Stimulated activated CD4-positive, alpha-beta T cell treated with anti-CD3 and anti-CD28 coated beads, TNF-alpha, amount 100 ng/mL, for 48 hours (primary cell): ENCODE results near the gene PPP4C.
"Not testable (repeated sequence)": the region's sequence is repeated elsewhere in the genome, so short reads cannot be mapped to it uniquely, and the experiment has no call there.

Experiments used
- DNase-seq, 3 donors: peaks; one replicate each; pipeline ENCODE4 v3.0.0-alpha.2; 2020; ENCODE audit warnings: low read depth in 3 of 3

The PPP4C gene

DNA sequence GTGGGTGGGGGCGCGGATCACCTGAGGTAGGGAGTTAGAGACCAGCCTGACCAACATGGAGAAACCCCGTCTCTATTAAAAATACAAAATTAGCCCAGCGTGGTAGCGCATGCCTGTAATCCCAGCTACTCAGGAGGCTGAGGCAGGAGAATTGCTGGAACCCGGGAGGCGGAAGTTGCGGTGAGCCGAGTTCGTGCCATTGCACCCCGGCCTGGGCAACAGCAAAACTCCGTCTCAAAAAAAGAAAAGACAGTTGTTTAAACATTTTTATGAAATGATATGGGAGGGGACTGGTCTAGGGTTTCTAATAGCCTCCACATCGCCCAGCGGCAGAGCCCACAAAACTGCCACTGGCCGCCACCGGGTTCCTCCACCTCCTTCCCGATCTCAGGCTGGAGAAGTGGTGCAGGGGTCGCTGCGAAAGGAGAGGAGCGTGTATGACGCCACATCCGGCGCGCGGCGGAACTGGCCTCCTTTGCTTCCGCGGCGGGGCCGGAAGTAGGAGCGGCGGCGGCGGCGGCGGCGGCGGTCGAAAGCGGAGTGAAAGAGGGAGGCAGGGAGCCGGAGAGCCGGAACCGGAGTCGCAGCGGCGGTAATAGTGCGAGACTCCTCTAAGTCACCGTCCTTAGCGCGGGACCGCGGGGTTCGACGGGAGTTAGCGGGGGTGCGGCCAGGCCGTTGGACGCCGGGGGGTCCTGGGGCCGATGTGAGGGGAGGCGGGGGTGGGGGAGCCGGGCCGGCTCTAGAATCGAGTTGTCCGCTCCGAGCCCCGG is at the start of gene PPP4C:
PPP4C (plus strand) TSS at position 492 of the 773 bp plus-strand sequence. CDS start 384 bp downstream, outside the sequence.
- DNase-seq: peak; percentile 71 to 90 (median 86)

DNA sequence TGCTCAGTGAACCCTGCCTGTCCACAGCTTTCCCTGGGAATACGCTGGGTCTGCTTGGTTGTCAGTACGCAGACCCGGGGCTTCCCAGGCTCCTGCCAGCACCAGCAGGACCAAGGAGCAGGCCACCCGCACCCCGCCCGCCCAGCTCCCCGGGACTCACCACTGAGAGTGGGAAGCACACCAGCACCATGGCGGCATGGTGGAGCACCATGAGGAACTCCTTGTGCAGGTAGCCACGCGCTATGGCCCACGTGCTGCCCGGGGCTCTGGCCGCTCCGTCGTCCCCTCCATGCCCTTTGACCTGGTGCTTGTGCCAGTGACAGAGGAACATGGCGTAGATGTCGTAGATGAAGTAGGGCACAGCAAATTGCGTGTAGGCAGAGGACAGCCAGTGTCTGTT is 49.3 kb upstream of the PPP4C start:
- DNase-seq: no peak

DNA sequence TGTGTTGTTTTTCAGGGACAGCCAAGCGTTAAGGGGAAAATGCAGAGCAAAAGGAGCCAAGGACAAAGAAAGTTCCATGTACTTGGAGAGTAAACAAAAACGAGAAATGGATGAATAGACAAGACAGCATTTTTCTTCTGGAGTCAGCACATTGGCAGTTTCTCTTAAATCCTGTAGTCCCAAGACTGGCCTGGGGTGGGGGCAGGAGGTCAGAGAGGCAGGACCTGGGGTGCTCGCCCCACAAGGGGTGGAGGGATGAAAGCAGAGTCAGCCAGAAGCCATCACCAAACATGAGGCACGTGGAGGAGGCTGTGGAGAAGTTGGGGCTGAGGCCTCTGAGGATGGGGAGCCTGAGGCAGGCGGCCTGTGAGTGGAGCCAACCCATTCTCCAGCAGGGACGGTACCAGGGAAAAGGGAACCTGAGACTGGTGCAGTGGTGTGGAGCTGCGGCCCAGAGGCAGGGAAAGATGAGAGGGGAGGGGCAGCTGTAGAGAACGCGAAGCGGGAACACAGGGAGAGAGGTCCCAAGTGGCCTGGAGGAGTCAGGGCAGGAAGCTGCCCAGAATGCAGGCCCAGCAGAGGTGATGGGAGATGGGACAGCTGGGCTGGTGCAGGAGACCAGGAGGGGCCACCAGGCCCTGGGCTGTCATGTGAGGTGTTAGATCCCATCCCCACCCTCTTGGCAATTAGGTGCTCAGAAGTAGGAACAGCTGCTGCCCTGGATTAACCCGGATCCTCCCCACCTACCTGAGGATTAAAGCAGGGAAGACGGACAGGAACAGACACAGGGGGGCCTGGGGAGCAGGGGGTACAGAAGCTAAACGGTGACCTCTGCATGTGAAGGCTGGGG is 48.0 kb upstream of the PPP4C start:
- DNase-seq: no peak

DNA sequence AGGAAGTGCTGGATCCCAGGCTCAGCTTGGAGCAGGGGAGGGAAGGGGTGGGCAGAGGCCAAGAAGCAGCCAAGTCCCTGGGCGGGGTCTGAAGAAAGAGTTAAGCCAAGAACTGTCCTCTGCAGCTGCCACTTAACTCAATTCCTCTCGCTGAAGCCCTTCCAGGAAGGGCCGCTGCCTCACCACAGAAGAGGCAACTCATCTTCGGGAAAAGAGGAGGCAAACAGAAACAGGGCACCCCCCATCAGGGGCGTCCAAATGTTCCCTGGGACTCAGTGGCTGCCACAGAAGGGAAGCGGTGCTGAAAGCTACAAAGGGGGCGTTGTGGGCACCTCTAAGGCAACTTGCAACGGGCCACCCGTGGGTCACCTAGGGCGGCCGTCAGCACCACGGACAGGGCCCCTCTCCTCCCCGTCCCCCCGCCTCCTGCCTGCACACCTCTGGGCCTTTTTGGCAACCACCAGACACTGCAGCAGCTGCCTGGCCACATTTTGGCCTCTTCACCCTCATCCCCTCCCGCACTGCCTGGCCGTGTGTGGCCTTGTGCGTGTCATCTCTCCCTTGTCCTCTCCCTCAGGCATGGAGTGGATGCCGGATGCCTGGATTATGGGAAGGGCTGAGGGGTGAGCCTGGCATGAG is 47.2 kb upstream of the PPP4C start:
- DNase-seq: no peak

DNA sequence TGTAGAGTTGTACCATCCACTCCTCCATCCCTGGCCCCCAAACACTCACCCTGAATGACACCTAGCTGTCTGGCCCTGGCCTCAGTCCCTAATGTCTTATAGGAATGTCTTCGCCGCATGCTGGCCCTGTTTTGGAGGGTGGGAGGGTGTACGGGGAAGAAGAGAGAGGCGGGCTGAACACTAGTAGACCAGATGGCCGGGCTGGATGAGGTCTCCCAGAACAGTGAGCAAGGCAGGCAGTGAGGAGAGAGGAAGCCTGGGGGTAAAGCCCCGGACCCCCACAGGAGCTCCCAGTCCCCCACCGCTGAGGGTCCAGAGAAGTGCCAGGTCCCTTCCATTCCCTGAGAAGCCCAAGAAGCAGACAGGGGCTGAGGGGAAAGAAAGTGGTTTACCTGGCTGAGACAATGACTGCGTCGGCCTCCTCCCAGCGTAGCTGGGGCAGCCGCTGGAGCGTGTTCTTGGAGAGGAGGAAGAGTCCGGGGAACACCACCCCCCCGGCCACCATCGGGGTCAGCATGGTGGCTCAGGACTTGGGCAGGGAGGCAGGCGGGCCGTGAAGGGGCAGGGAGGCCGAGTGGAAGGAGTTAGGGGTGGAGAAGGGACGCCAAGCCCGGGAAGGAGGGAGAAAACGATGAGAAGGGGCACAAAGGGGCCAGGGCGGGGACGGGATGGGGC is 45.6 kb upstream of the PPP4C start:
- DNase-seq: no peak

DNA sequence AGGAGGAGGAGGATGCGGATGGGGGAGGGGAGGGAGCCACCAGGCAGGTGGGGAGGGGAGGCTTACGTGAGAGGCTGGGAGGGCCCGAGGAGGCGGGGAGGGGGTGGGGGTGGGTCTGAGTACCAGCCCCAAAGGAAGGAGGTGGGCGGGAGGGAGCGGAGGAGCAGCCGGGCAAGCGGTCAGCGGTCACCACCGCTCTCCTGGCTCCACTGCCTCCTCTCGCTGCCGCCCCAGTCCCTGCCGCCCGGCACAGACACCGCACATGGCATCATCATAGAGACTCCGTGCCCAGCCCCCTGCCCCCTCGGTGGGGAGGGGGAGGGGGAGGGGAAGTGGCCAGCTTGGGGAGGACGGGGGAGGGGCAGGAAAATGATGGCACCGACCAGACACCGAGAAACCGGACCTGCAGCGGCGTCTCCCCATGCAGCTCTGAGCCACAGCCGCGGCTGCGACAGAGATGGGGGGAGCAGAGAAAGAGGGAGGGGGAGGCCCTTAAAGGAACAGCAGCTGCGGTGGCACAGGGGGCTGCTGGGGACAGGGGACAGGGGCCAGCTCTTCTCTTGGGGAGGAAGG is 44.9 kb upstream of the PPP4C start, which contains the start of gene TLCD3B:
TLCD3B (minus strand) TSS at position 431 of the 573 bp plus-strand sequence. CDS start 744 bp downstream, outside the sequence.
- DNase-seq: no peak

DNA sequence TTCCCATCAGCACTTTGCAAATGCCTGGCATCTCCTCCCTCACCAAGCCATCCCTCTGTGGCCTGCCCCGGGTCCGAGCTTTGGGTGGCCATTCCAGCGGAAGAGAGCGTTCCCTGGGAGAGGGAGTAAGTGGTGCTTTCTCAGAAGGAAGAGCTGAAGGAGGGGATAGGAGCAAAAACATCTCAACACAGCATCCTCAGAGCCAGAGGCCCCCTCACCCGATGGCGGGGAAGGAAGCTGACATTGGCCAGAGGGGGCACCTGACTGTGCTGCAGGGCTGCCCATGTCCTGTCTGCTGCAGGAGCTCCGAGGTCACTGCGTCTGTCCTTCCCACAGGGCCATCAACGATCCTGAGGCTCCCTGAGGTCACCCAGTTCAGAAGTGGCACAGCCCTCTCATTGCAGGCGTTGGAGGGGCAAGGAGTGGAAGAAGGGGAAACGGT is 44.3 kb upstream of the PPP4C start:
- DNase-seq: no peak

DNA sequence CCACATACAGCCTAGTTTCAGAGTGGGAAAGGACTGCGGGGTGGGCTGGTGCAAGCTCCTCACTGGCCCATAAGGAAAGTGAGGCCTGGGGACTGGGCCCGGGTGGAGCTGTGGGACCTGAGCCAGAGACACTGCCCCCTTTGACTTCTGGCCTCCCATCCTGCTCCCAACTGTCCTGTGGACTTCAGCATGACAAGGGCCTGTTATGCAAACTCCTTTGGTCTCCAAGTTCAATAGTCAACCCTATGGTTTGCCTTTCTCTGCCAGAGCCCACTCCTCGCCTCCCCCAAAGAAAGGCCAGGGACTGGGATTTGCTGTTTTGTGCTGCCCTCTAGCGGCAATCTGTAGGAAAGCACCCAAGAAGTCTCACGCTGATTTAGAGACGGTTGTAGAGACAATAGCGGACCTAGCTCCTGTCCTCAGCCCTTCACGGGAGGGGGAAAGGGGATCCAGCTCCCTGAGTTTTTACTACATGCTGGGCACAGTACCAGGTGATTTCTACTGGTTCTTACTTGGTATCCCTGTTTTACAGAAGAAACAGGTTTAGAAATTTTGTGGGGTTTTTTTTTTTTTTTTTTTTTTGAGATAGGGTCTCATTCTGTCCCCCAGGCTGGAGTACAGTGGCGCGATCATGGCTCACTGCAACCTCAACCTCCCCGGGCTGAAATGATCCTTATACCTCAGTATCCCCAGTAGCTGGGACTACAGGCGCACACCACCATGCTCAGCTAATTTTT is 43.5 kb upstream of the PPP4C start:
- peak; percentile 48 to 54 (median 51) for DNase-seq

DNA sequence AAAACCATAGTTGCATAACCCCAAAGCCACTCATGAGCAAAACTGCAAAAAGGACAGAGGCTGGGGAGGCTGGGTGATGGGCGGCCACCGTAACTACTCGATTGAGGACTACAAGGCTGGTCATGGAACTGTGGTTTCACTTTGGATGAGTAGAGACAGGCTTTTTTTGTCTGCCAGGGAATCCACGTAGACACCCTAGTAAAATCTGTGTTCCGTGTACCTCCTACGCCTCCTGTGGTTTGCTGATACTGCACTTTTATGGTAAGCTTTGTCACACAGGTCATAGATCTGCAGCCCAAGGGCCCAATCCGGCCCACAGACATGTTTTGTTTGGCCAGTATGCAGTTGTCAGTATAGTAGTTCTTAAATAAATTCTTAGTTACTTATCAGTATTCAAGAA is 42.5 kb upstream of the PPP4C start:
- DNase-seq: no peak

DNA sequence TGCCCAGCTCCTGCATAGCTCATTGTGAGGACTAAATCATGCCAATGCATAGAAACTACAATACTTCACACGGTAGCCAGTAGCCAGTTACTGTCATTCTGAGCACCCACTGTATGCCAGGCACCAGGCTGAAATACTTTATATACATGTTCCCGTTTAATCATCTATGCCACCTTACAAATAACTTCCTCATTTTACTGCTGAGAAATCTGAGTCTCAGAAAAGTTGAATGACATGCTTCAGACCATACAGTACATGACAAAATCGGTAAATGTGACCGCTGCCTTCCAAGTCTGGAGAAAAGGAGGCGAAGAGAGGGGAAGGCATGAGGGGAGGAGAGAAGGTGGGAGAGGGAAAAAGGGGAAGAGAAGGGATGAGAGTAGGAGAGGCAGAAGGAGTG is 35.6 kb upstream of the PPP4C start:
- DNase-seq: no peak

DNA sequence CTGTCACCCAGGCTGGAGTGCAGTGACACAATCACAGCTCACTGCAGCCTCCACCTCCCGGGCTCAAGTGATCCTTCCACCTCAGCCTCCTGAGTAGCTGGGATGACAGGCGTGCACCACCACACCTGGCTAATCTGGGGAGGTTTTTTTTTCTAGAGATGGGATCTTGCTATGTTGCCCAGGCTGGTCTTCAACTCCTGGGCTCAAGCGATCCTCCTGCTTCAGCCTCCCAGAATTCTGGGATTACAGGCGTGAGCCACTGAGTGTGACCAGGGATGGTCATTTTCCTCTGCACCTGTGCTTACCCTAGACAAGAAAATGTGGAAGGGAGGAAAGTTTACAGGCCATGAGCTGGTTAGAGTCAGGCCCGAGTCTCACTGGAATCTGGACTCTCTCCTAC is 35.1 kb upstream of the PPP4C start:
- DNase-seq: not testable (repeated sequence)

DNA sequence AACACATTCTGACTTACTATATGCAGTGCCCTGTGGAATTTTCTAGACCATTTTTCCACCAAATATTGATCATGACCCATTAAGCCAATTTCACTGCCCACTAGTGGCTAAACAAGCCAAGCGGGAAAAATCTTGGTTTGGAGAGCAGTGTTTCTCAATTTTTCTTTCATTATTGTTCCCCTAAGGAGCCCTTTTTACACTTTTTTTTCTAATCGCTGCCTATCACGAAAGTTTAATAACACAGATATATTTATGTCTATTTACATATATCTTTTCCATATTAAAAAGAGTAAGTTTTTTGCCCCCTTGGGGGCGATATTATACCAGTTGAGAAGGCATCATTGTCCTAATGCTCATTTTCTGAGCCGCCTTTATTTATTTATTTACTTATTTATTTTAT is 34.0 kb upstream of the PPP4C start:
- DNase-seq: no peak

DNA sequence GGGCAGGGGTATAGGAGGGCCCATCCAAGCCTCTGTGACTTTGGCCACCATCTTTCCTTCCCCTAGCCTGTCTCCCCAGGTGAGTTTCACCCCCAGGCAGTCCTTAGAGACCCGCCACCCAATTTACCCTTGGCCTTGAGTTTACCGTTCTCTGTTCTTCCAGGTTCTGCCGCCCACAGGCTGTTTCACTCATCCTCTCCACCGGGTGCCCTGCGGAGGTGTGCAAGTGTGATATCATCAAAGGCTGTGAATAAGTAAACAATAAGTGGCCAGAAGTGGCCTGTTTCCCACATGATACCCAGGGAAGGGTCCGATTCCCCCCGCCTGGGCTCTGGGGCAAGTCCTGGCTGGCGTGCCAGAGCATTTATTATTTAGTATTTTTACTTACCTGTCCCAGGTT is 29.6 kb upstream of the PPP4C start:
- DNase-seq: no peak

DNA sequence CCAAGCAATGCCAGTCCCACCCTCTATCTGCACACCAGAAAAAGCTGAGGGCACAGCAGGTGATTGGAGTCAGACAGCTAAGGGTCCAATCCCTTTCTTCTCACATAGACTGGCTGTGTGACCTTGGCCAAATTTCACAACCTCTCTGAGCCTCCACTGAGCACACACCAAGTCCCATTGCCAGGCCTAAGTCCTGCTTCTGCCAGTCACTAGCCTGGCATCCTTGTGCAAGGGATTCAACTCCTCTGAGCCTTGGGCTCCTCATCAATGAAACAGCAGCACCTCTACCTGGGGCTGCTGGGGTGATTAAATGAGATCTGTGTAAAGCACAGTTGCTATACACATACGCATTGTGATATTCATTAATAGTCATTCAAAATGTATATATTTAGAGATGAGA is 29.2 kb upstream of the PPP4C start:
- no peak for DNase-seq

DNA sequence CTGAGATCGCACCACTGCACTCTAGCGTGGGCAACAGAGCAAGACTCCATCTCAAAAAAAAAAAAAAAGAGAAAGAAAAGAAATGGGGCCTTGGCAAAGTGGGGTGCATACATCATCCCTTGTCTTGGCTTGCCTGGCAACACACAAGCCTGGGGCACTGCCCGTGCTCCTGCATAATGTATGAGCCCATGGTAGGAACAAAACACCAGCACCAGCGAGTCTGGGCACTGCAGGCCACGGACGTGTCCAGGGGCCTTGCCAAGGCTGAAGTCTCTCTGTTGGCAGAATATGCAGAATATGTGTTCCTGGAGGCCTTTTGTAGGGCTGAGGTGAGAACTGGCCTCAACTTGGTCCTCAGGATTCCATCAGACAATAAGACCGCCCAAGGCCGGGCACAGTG is 25.9 kb upstream of the PPP4C start:
- DNase-seq: no peak

DNA sequence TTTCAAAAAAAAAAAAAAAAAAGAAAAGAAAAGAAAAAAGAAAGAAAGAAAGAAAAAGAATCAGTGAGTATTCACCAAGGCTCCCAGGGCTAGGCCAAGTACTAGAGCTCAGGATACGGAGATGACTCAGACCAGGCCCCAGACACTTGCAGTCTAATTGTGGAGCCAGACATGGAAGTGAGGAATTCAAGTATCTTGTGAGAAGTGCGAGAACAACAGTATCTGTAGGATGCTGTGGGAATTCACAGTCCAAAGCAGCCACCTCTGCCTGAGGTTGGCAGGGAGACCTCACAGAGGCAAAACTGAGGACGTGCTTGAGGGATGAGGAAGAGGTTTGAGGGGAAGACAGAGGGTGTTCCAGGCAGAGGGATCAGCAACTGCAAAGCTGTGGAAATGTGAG is 24.3 kb upstream of the PPP4C start:
- DNase-seq: no peak

DNA sequence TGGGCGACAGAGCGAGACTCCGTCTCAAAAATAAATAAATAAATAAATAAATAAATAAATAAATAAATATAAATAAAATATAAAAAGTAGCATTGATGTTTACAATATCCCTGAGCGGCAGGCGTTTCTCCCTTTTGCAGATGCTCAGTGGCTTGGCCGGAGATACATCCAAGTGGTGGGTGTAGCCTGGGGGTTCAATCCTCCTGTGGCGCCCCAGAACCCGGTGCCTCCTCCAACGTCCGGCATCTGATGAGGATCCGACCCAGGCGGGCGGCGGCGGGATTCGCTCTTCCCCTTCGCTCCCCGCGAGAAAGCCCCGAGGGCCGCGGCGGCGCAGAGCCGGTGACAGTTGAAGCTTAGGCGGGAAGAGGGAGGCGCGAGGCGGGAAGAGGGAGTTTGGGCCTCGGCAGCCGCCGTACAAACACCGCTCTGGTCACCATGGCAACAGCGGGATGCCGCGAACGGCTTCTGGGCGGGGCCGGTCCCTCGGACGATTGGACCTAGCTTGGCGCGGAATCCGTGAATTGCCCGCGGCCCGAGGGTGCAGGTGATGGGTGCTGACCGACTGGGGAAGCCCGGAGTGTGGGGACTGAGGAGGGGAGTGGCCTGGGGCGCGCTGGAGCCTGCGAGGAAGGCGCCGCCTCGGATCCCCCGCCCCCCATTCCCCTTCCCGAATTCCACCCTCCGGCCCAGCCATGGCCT is 23.0 kb upstream of the PPP4C start:
- peak; percentile 83 to 93 (median 92) for DNase-seq

DNA sequence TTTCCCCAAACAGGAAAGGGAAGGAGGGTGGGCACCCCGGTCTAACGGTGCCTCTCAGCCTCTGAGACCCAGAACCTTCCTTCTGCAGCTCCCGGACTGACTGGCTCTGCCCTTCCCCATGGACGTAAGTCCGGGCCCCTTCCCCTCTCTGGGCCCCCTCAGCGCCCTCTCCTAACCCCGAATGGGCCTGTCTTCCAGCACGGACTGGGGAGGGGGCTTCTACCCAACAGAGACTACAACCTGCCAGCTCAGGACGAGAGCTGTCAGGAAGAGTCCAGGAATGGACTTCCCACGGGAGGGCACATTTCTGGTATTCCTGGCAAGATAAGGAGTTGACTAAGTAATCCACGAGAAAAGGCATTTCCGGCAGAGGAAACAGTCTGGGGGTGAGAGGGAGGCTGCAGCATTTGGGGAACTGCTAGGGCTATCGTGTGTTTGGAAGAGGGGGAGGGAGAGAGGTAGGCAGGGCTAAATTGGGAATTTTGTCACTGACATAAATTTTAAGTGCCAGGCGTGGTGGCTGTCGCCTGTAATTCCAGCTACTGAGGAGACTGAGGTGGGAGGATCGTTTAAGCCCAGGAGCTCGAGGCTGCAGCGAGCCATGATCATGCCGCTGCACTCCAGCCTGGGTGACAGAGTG is 22.3 kb upstream of the PPP4C start:
- DNase-seq: no peak

DNA sequence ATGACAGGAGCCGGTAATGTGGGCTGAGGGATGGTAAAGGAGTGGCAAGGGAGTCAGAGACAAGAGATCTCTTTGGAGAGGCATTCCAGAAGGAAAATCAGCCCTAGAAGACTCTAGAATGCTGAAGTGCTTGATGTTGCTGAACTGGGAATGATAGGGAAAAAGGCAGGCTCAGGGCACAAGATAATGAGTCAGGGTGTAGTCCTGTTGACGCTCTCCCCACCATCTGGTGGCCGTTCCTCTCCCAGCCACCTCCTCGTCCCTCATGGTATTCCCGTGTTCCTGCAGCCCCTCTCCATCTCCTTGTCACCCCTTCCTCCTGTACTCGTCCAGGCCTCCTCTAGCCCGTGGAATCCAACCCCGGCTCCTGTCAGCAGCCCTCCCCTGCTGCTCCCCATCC is 21.3 kb upstream of the PPP4C start:
- no peak for DNase-seq
